Activated B cell treated with CpG ODN at 0.5 μM for 24 hours (primary cell): ENCODE results near the gene MAFG. TPM values are rescaled to one million over a fixed set of nuclear protein-coding genes. Genes with fewer than 3 reads are reported as not detected.

Source experiments
- ATAC-seq: fragments of 200-7000 bp; cut with Tn5 transposase; one replicate; pipeline ENCODE4 v1.10.0; 2021; ENCODE audit warnings: low read depth, mild to moderate bottlenecking, moderate library complexity
- CTCF ChIA-PET: fragments of 350-600 bp; sonication (Branson Sonifier 250); formaldehyde crosslinking; loops from one replicate; lab custom pipeline; 2021; ENCODE audit warnings: antibody characterized with exemption; lab: Charles Lee
- POLR2A ChIA-PET: fragments of 350-600 bp; sonication (Branson Sonifier 250); formaldehyde crosslinking; loops from one replicate; lab custom pipeline; 2021; ENCODE audit warnings: antibody characterized with exemption; lab: Charles Lee
- DNase-seq: peaks from one replicate; pipeline ENCODE4 v3.0.0; 2022
- H3K27ac Mint-ChIP-seq: one replicate; pipeline ENCODE4 v1.8.0; 2020; ENCODE audit warnings: mixed read lengths
- H3K27me3 Mint-ChIP-seq: one replicate; pipeline ENCODE4 v1.8.0; 2021; ENCODE audit warnings: mixed read lengths
- H3K36me3 Mint-ChIP-seq: one replicate; pipeline ENCODE4 v1.8.0; 2021; ENCODE audit warnings: low read depth, mixed read lengths
- H3K4me1 Mint-ChIP-seq: one replicate; pipeline ENCODE4 v1.8.0; 2021; ENCODE audit warnings: mixed read lengths
- H3K4me3 Mint-ChIP-seq: one replicate; pipeline ENCODE4 v1.8.0; 2020; ENCODE audit warnings: mild to moderate bottlenecking, mixed read lengths
- H3K9me3 Mint-ChIP-seq: one replicate; pipeline ENCODE4 v1.8.0; 2020; ENCODE audit warnings: mixed read lengths
- intact Hi-C: fragments of 100-400 bp; cut with micrococcal nuclease; formaldehyde crosslinking; loops from one replicate; pipeline ENCODE4 v1.15.1; 2024
- total RNA-seq: library from RNA; stranded (reverse); gene quantifications from 2 replicates; pipeline ENCODE4 v1.2.3, GENCODE V29; 2022
- TF ChIP-seq, protein P1 (sequence below): fragments of 200-600 bp; IDR thresholded peaks from one replicate; pipeline ENCODE4 v1.8.0; 2022; ENCODE audit warnings: antibody characterized with exemption, mild to moderate bottlenecking

Gene MAFG
- 27.9 and 30.7 TPM in 2 replicates for total RNA-seq

DNA sequence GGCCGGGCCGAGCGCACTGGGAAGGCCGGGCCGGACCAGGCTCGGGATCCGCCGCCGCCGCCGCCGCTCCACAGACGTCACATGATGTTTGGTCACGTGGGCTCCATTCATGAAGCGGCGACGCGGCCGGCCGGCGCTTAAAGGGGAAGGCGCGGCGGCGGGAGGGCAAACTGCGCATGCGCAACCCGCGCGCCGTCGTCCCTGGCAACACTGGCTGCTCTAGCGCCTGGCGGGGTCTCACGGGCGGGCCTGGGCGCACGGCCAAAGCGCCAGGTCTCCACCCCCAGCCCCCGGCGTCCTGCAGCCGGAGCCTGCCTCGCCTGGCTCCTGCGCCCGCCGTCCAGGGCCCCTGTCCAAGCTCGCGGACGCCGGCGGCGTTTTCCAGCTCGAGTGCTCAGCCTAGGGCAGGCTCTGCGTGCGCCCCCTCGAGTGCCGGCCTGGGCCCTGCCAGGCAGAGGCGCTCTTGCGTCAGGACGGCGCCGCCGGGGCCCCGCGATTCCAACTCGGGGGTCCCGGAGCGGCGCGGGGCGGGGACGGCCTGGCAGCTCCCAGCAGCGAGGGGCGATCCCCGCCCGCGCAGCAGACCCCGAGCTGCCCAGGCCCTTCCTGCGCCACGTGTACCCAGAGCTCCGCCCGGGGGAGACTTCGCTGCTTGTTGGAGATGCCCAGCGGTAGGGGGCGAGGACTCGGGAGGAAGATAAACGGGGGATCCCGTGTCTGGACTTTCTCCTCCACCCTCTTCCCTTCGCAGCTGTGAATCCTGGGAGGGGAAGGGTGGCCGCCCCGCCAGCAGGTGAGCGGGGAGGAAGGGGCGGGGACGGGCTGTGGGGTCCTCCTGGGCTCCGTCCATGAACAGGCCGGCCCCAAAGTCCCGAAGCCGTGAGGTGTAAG, at the start of gene MAFG:
Gene MAFG, minus strand, starts transcription at position 83 of the 891 bp plus-strand sequence. CDS start 4,550 bp downstream, outside the sequence.
- intact Hi-C loops = loop anchor here (1.0 to 2.0 kb wide), 5 partner anchors 9 to 67 kb away; partner anchors contain the start of genes ALYREF, ANAPC11, ARHGDIA and ASPSCR1
- peak; percentile 93 for DNase-seq

DNA sequence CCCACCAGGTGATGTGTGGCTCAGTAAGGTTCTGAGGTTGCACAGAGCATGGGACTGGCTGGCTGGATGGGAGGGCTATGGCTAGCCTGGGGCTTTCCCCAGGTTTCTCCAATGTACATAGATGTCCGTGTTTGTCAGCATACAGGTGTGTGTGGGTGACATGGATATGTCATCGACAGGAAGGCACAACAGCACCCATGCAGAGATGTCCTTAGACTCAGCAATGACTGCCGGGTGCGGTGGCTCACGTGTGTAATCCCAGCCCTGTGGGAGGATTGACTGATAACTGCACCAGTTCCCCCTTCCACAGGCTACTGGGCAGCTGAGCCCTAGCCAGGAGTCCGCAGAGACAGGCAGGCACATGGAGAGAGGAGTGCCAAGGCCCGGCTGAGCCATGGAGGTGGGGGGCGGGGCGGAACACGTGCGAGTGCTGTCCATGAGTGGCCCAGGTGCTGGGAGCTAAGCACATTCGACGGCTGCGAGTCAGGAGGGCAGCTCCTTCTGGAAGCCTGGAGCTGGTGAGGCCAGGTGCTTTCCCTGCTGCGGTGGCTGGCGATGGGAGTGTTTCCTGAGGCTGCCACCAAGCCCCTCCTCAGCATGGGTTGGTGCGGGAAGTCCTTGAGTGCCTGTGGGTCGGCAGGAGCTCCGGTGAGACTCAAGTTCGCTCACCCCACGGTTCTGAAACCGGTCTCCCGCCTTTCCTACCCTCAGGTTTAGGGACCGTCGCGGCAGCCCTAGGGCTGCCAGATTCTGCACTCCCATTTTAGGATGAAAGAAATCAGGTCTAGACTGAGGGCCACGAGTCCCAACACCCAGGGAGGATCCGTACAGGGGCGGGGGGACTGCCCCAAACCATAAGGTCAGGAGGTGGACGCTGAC, 49.0 kb upstream of the MAFG start:
- H3K9me3 Mint-ChIP-seq = no peaks in the 10 kb centered on the region
- peaks cover 25% of the 10 kb centered on the region for H3K4me1 Mint-ChIP-seq
- H3K27me3 Mint-ChIP-seq = no peaks in the 10 kb centered on the region
- POLR2A ChIA-PET = interaction anchor here (0.9 to 2.3 kb wide), 5 partner anchors 9 to 104 kb away, joined by 3 to 20 read pairs (median 5); partner anchors contain the start of genes DCXR and MAFG
- DNase-seq (no peak), ATAC-seq (peak; percentile 8)
- TF ChIP-seq, protein P1, sequence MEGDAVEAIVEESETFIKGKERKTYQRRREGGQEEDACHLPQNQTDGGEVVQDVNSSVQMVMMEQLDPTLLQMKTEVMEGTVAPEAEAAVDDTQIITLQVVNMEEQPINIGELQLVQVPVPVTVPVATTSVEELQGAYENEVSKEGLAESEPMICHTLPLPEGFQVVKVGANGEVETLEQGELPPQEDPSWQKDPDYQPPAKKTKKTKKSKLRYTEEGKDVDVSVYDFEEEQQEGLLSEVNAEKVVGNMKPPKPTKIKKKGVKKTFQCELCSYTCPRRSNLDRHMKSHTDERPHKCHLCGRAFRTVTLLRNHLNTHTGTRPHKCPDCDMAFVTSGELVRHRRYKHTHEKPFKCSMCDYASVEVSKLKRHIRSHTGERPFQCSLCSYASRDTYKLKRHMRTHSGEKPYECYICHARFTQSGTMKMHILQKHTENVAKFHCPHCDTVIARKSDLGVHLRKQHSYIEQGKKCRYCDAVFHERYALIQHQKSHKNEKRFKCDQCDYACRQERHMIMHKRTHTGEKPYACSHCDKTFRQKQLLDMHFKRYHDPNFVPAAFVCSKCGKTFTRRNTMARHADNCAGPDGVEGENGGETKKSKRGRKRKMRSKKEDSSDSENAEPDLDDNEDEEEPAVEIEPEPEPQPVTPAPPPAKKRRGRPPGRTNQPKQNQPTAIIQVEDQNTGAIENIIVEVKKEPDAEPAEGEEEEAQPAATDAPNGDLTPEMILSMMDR = no peak
- H3K4me3 Mint-ChIP-seq = peak overlapping the region; percentile 95
- peak overlapping the region; percentile 93 for H3K27ac Mint-ChIP-seq
- peaks cover 15% of the 10 kb centered on the region for H3K36me3 Mint-ChIP-seq
- intact Hi-C loops = loop anchor here (1.0 to 5.0 kb wide), 6 partner anchors 8 to 122 kb away; partner anchors contain the start of genes DCXR, FASN, LRRC45 and MAFG
- CTCF ChIA-PET = interaction anchor here (1.1 to 2.0 kb wide), 2 partner anchors 10 to 17 kb away, joined by 3 to 9 read pairs; no protein-coding TSS in a partner anchor

More for the DNA sequence above, at the start of gene MAFG:
- peak within 1 kb of the TSS; percentile 85 for H3K27ac Mint-ChIP-seq
- peaks cover 33% of the 10 kb centered on the region for H3K4me1 Mint-ChIP-seq
- H3K4me3 Mint-ChIP-seq = peak within 1 kb of the TSS; percentile 88
- TF ChIP-seq, protein P1 = no peak
- POLR2A ChIA-PET = interaction anchor here (1.0 to 3.5 kb wide), 16 partner anchors 10 to 370 kb away, joined by 3 to 28 read pairs (median 4); partner anchors contain the start of genes ANAPC11, ARL16, ASPSCR1 and DCXR
- peak; percentile 60 for ATAC-seq
- no peaks in the 10 kb centered on the region for H3K9me3 Mint-ChIP-seq
- H3K36me3 Mint-ChIP-seq = peaks cover 5% of the 10 kb centered on the region
- H3K27me3 Mint-ChIP-seq = peaks cover 7% of the 10 kb centered on the region
- CTCF ChIA-PET = interaction anchor here (0.7 to 1.8 kb wide), 4 partner anchors 10 to 370 kb away, joined by 3 to 6 read pairs (median 4); partner anchors contain the start of gene SIRT7

GRCh38 chr17:81973432-81973831, 45.9 kb upstream of the MAFG start:
- no peak for ATAC-seq
- H3K27ac Mint-ChIP-seq = no peak overlapping the region
- no peak overlapping the region for H3K4me3 Mint-ChIP-seq
- DNase-seq = no peak
- ChIA-PET CTCF (no interaction called here), POLR2A (no interaction called here)
- no peaks in the 10 kb centered on the region for H3K9me3 Mint-ChIP-seq
- H3K4me1 Mint-ChIP-seq = peaks cover 12% of the 10 kb centered on the region
- intact Hi-C loops = no loop called here
- peaks cover 3% of the 10 kb centered on the region for H3K36me3 Mint-ChIP-seq
- TF ChIP-seq, protein P1 = no peak
- no peaks in the 10 kb centered on the region for H3K27me3 Mint-ChIP-seq

DNA sequence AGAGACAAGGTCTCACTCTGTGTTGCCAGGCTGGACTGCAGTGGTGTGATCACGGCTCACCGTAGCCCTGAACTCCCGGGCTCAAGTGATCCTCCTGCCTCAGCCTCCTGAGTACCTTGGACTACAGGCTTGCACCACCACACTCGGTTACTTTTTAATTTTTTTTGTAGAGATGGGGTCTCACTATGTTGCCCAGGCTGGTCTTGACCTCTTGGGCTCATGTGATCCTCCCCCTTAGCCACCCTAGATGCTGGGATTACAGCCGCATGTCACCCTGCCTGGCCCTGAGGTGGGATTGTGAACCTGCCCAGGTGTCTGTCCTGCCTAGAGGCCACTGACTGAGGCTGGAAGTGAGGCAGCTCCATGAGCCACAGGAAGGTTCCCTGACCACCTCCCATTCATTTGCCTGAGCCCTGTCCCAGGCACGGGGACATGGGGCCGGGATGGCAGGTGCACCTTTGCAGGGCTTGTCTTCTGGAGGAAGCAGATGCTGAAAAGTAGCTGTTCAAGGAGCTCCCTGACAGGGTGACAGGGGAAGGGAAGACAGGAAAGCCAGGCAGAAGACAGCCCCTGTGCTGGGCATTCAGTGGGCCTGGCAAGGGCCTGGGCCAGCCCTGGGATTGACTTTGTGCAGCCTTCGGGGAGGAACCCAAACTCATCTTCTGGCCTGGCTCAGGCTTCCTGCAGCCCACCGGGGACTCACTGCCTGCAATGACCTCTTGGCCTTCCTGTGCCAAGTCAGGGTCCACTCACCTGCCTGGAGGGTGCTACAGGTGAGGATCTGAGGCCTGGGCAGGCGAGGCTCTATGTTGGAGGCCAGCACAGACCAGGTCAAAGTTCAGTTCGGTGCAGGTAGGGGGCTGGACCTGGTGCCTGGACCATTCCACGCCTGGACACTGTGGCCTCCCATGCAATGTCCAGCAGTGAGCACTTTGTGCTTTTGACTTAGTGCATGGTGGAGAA, 41.6 kb upstream of the MAFG start:
- Mint-ChIP-seq H3K4me1 (peaks cover 14% of the 10 kb centered on the region), H3K4me3 (no peak overlapping the region), H3K36me3 (no peaks in the 10 kb centered on the region), H3K27ac (no peak overlapping the region), H3K9me3 (no peaks in the 10 kb centered on the region), H3K27me3 (peaks cover 4% of the 10 kb centered on the region)
- DNase-seq (no peak), ATAC-seq (no peak)
- POLR2A ChIA-PET = interaction anchor here (3.3 kb wide), 1 partner anchor 8 kb away, joined by 20 read pairs; the partner anchor contains the start of gene ASPSCR1
- intact Hi-C loops = loop anchor here (1.0 kb wide), 1 partner anchor 8 kb away; the partner anchor contains the start of gene ASPSCR1
- CTCF ChIA-PET = interaction anchor here (0.9 kb wide), 1 partner anchor 10 kb away, joined by 10 read pairs; no protein-coding TSS in a partner anchor
- TF ChIP-seq, protein P1 = no peak
